ENCODE measurements around the gene TRMT10C. TPM values are rescaled to one million over a fixed set of nuclear protein-coding genes. Genes with fewer than 3 reads are reported as not detected.
"Not testable (repeated sequence)": the region's sequence is repeated elsewhere in the genome, so short reads cannot be mapped to it uniquely, and the experiment has no call there.

TRMT10C gene
- polyA plus RNA-seq, 3 donors: 4.1 to 21.0 (median 14.6) TPM

DNA sequence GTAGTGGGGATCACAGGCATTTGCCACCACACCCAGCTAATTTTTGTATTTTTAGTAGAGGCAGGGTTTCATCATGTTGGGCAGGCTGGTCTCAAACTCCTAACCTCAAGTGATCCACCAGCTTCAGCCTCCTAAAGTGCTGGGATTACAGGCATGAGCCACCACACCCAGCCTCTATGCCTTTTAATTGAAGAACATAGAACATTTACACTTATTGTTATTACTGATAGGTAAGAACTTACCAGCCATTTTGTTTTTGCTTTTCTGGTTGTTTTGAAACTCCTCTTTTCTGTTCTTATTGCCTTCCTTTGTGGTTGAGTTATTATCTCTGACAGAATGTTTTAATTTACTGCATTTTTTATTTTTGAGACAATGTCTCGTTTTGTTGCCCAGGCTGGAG lies 41.5 kb downstream of the TRMT10C start:
- H3K36me3 Mint-ChIP-seq: peaks cover 0 to 3% of the 10 kb centered on the region in 2 donors
- Histone ChIP-seq H3K4me2 (replicated peaks; ENCODE audit: extremely low read depth, low read length, poor library complexity, severe bottlenecking) (no peak overlapping the region), H3K9me3 (replicated peaks in 1 of 2; ENCODE audit: control insufficient read depth in 1 of 2, insufficient read depth in 1 of 2, low read length in 2 of 2) (peaks cover 0 to 9% of the 10 kb centered on the region in 2 donors), H3K79me2 (ENCODE audit: insufficient read depth, low read length) (no peaks in the 10 kb centered on the region), H3K4me3 (replicated peaks in 1 of 3; ENCODE audit: low read depth in 2 of 3, low read length in 3 of 3) (no peak overlapping the region), H3K9ac (ENCODE audit: insufficient read depth, low read length, poor library complexity, severe bottlenecking) (no peak overlapping the region), H4K20me1 (ENCODE audit: insufficient read depth, low read length) (no peaks in the 10 kb centered on the region), H2AFZ (ENCODE audit: insufficient read depth, low read depth, low read length, poor library complexity, severe bottlenecking) (no peak overlapping the region), H3K27me3 (ENCODE audit: control insufficient read depth in 2 of 2, insufficient read depth in 2 of 2, low read length in 2 of 2) (no peaks in the 10 kb centered on the region), H3K36me3 (replicated peaks in 1 of 2; ENCODE audit: control insufficient read depth in 1 of 2, insufficient read depth in 2 of 2, low read length in 2 of 2) (no peaks in the 10 kb centered on the region), H3K4me1 (ENCODE audit: control insufficient read depth in 1 of 2, insufficient read depth in 2 of 2, low read length in 2 of 2) (no peaks in the 10 kb centered on the region), H3K27ac (ENCODE audit: low read depth in 1 of 2, low read length in 2 of 2) (no peak overlapping the region)
- WGBS (ENCODE audit: insufficient coverage): 100% methylated on average over 1 of the region's 1 CpG
- TF ChIP-seq, protein P1, sequence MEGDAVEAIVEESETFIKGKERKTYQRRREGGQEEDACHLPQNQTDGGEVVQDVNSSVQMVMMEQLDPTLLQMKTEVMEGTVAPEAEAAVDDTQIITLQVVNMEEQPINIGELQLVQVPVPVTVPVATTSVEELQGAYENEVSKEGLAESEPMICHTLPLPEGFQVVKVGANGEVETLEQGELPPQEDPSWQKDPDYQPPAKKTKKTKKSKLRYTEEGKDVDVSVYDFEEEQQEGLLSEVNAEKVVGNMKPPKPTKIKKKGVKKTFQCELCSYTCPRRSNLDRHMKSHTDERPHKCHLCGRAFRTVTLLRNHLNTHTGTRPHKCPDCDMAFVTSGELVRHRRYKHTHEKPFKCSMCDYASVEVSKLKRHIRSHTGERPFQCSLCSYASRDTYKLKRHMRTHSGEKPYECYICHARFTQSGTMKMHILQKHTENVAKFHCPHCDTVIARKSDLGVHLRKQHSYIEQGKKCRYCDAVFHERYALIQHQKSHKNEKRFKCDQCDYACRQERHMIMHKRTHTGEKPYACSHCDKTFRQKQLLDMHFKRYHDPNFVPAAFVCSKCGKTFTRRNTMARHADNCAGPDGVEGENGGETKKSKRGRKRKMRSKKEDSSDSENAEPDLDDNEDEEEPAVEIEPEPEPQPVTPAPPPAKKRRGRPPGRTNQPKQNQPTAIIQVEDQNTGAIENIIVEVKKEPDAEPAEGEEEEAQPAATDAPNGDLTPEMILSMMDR (IDR thresholded peaks at IDR 0.05): no peak
- no peak for DNase-seq
- H3K4me1 Mint-ChIP-seq: no peaks in the 10 kb centered on the region
- intact Hi-C loops (cut with micrococcal nuclease): no loop called here
- H3K9me3 Mint-ChIP-seq: peaks cover 2 to 23% (median 6%) of the 10 kb centered on the region in 7 donors
- peak overlapping the region in 1 of 7 donors; percentile 27 for H3K27ac Mint-ChIP-seq
- no peaks in the 10 kb centered on the region for H3K27me3 Mint-ChIP-seq (ENCODE audit: low read depth in 3 of 3)
- H3K4me3 Mint-ChIP-seq: no peak overlapping the region

DNA sequence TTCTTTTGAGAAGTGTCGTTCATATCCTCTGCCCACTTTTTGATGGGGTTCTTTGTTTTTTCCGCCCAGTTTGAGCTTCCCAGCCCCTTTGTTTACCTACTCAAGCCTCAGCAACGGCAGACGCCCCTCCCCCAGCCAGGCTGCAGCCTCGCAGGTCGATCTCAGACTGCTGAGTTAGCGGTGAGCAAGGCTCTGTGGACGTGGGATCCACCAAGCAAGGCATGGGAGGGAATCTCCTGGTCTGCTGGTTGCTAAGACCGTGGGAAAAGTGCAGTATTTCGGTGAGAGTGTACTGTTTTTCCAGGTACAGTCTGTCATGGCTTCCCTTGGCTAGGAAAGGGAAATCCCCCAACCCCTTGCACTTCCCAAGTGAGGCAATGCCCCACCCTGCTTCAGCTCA lies 43.7 kb downstream of the TRMT10C start:
- H4K20me1 ChIP-seq (ENCODE audit: insufficient read depth, low read length); H3K4me2 ChIP-seq (replicated peaks; ENCODE audit: extremely low read depth, low read length, poor library complexity, severe bottlenecking); H3K4me3 Mint-ChIP-seq; intact Hi-C loops (cut with micrococcal nuclease); H3K9me3 ChIP-seq (replicated peaks in 1 of 2; ENCODE audit: control insufficient read depth in 1 of 2, insufficient read depth in 1 of 2, low read length in 2 of 2); H3K4me3 ChIP-seq (replicated peaks in 1 of 3; ENCODE audit: low read depth in 2 of 3, low read length in 3 of 3); H3K27me3 ChIP-seq (ENCODE audit: control insufficient read depth in 2 of 2, insufficient read depth in 2 of 2, low read length in 2 of 2); H3K9ac ChIP-seq (ENCODE audit: insufficient read depth, low read length, poor library complexity, severe bottlenecking); DNase-seq; H3K27me3 Mint-ChIP-seq (ENCODE audit: low read depth in 3 of 3); H3K79me2 ChIP-seq (ENCODE audit: insufficient read depth, low read length); H3K4me1 Mint-ChIP-seq; H2AFZ ChIP-seq (ENCODE audit: insufficient read depth, low read depth, low read length, poor library complexity, severe bottlenecking); H3K4me1 ChIP-seq (ENCODE audit: control insufficient read depth in 1 of 2, insufficient read depth in 2 of 2, low read length in 2 of 2); H3K27ac Mint-ChIP-seq; H3K27ac ChIP-seq (ENCODE audit: low read depth in 1 of 2, low read length in 2 of 2); H3K36me3 ChIP-seq (replicated peaks in 1 of 2; ENCODE audit: control insufficient read depth in 1 of 2, insufficient read depth in 2 of 2, low read length in 2 of 2); H3K36me3 Mint-ChIP-seq: not testable (repeated sequence)
- 83% methylated on average over 3 of the region's 10 CpGs for WGBS (ENCODE audit: insufficient coverage)
- peaks cover 2 to 21% (median 6%) of the 10 kb centered on the region in 7 donors for H3K9me3 Mint-ChIP-seq

All from CD14-positive monocyte (primary cell).